Activated CD8-positive, alpha-beta memory T cell treated with anti-CD3 and anti-CD28 coated beads for 1 hour (primary cell): ENCODE results near the gene POFUT2.

Source experiments
- DNase-seq, 2 donors: peaks; one replicate each; pipeline ENCODE4 v3.0.0-alpha.2; 2020; ENCODE audit warnings: low read depth in 1 of 2; ENCODE audit errors: extremely low read depth in 1 of 2

Gene POFUT2

DNA sequence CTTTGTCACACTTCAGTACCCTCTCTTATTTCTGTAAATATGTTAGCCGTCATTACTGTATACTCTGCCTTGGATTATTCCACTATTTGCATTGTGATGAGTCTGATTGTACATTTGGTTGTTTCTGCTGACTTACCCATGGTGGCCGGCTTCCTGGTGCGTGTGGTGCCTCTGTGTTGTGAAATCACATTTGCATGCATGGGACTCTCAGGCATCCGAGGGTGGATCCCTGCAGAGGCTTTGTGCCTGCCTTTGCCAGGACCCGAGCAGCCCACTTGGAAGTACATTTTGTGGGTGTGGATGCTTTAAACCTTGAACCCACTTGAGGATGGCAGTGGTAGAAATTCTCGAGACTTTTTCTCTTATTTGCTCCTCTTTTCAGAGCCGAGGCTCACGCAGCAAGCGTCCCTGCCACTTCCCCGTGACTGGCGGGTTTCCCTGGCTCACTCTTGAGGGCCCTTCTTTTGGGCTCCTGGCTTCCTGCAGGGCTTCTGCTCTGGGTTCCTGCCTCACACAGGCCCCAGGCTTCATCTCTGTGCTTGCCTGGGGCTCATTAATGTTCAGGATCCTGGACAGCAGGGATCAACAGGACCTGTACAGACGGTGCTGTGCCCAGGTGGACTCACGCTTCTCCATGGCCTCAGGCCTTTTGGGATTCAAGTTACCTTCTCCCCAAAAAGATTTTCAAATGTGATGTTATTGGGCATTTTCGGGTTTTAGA is 36.6 kb downstream of the POFUT2 start:
- no peak for DNase-seq

- DNase-seq, result no peak
These were observed 37.4 kb downstream of the POFUT2 start for GRCh38 chr21:45250272-45250671.

DNA sequence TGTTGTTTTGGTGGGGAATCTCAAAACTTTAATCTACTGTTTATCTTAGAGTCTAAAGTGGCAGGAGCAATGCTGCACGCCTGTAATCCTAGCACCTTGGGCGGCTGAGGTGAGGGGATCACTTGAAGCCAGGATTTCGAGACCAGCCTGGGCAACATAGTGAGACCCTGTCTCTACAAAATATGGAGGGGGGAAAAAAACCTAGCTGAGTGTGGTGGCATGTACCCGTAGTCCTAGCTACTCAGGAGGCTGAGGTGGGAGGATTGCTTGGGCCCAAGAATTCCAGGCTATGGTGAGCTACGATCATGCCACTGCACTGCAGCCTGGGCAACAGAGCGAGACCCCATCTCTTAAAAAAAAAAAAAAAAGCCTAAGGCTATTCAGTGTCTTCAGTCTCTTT is 38.1 kb downstream of the POFUT2 start:
- DNase-seq, result no peak

DNA sequence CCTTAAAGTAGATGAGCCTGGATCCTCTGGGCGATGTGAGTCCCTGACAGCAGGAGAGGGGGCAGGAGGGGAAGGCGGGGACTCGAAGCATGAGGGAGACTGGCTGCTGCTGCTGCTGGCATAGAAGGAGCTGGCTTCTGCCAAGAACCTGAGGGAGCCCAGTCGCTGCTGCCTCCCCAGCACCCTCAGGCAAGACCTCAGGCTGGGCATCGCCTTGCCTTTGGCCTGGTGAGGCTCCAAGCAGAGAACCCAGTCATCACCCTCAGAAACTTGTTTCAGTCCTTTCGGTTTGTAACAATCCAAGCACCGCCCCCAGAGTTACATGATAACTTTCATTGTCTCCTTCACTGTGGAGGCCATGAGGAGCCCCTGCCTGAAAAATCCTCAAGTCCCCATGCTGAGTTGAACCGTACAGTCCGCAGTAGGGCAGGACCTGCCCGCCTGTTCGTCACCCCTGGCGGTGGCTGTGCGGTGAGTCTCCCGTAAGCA is 38.8 kb downstream of the POFUT2 start:
- DNase-seq, result no peak

DNA sequence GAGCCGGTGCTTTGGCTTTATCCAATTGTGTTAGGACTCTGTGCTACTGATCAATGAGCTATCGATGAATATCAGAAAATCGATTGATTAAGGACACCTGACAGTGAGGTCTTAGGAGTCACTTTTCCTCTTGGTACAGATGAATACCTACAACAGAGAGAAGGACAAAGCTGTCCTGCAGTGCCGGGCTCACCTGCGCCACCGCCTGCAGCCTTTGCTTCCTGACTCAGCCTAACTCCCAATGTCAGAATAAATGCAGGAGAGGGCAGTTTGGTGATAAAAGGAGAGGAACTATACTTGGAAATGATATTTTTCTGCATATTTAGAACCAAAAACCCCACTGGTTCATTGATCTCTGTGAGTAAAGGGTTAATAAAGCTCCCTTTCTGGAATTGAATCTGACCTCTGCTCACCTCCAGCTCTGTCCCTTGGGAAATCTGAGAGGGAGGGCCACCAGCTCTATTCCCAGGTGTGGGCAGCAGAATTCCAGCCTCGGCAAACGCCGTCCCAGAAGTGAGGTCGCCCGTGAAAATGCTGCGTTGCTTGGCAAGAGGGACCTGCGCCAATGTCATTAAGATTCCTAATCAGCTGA is 39.3 kb downstream of the POFUT2 start:
- DNase-seq, result no peak

DNA sequence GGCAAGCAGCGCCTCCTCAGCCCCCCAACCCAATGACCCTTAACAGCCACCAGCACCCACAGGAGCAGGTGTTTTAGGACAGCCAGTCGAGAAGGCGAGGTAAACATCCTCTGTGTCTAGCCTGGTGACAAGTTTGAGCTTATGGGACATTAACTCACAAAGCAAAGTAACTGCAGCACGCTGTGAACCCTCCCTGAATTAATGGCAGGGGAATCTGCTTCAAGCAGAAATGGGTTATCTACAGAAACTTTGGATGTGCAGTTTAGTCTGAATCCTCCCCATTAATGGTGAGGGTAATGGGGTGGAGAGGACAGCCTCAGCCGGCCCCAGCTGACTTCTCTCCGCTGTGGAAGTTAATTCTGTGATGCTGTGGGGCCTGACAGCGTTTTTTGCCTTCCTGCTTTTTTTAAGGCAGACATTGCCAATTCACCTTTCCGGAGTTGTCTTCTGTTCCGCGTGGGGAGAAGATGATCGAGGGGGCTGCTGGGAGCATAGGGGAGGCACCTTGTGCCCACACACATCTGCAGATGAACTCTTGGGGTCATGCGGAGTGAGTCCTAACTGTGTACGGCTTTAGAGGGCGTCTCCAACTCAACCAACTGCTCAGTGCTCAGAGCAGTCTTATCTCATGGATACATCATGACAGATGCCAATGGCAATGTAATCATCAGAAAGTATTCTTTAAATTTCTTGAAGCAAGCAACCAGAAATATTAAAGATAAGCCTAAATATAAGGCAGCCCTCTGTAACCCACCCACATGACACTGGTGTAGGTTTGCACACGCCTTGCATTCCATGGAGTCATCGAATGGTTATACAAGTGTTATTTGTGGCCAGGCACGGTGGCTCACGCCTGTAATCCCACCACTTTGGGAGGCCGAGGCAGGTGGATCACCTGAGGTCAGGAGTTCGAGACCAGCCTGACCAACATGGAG is 41.0 kb downstream of the POFUT2 start:
- no peak for DNase-seq

DNA sequence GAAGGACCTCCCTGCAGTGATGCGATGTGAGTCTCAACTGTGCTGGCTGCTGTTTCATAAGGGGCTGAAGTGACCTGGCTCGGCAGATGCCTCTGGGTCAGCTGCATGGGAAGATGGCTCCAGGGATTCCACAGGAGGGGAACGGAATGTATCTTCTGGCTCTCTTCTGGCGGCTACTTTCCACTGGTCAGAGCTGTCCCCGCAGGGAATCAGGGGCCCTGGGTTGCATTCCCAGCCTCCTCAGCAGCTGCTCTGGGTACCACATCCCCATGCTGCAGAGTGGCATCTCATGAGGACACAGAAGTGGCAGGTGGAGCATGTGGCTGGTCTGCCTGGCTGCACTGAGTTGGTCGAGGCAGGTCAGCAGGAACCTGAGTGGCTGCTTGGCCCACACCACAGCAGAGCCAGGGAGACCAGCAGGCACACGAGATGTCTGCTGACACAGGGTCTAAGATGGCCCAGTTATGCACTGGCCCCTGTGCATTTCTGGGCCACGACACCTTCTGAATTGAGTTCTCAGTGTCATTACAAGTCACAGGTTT is 42.8 kb downstream of the POFUT2 start:
- DNase-seq, result no peak

DNA sequence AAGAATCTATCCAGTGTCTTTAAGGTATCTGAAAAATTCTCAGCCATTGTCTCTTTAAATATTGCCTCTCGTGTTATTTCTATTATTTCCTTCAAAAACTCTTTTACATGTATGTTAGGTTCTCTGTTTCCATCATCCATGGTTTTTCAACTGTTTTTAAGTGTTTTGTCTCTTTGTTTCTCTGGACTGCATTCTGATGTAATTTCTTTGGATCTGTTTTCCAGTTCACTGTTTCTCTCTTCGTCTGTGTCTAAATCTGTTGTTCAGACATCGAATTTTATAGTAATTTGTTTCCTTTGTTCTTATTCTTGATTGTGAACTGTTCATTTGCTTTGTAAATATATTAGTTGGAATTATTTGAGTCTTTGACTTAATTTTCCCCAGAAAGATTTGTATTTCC is 44.1 kb downstream of the POFUT2 start:
- no peak for DNase-seq

- no peak for DNase-seq
These were observed 46.3 kb downstream of the POFUT2 start for GRCh38 chr21:45241357-45241756.

DNA sequence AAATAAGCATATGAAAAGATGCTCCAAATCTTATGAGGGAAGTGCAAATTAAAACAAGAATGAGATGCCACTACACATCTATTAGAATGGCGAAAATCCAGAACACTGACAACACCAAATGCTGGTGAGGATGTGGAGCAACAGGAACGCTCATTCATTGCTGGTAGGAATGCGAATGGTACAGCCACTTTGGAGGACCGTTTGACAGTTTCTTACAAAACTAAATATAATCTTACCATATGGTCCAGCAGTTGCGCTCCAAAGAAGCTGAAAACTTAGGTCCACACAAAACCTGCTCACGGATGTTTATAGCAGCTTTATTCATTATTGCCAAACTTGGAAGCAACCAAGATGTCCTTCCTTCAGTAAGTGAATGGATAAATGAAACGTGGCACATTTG is 50.3 kb downstream of the POFUT2 start:
- DNase-seq, result no peak

DNA sequence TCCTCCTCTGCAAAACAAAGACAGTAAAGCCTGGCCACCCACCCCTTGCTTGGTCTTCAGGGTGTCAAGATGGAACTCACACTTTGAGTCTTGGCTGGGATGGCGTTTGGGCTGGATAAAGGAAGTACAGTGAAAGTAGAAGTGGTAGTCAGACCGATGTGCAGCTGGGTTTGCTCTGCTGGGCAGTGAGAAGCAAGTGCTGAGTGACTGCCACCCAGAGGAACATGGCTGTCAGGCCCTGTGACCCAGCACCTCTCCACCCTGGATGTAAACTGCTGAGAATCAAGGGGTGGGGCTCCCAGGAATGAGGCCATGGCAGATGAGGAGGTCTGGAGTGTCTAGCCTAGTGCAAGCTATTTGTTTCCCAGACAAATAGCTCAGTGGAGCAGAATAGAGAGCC is 51.2 kb downstream of the POFUT2 start:
- no peak for DNase-seq

DNA sequence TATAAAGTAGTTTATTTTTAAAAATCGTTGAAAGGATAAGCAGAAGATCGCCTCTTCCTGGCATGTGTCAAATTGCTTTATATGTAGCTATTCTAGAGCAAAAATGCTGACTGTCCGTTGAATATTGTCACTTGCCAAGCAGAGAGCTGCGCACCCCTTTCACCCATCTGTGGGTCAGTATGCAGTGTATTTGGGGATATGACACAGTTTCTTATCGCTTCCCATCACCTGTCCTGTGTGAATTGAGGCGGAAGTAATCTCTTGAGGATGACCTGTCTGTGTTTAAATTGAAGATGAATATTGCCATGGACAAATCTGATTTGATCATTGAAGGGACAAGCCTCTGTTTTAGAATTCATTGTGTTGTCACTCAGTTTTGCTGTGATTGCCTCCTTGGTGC is 52.2 kb downstream of the POFUT2 start:
- no peak for DNase-seq

DNA sequence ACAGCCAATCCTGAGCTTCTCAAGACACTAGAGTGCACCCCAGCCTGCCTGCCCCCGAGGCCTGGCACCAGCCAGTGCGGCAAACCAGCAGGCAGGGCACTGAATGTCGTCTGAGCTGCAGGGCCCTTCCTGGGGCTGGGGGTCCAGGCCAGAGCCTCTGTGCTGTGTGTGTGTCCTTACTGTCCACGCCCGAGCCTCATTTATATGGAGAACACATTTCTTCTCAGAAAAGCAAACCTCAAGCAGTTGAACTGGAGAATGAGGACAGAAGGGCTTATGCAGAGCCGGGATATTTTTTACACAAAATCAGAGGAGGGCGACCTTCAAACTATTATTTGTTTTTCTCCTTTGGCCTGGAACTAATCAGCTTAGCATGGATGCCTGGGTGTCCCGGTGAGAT is 52.7 kb downstream of the POFUT2 start:
- no peak for DNase-seq

DNA sequence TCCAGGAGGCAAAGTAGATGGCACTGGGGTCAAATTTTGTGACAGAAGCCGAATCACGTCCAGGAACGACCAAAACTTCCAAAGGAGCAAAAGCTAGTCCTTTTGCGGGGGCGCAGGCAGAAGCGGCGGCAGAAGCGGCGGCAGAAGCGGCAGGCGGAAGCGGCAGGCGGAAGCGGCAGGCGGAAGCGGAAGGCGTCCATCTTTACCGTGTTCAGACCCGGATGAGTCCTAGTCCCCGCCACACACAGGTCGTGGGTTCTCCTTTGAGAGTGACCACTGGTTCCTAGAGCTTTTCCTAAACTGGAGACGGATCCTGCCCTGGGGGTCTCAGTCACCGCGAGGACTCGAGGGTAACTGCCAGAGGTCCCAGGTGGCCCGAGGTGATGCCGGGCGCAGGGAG is 53.6 kb downstream of the POFUT2 start:
- DNase-seq, result no peak

- no peak for DNase-seq
These were observed 56.0 kb downstream of the POFUT2 start for GRCh38 chr21:45231705-45232104.

- DNase-seq, result no peak
These were observed 58.9 kb downstream of the POFUT2 start for GRCh38 chr21:45228656-45229240.

DNA sequence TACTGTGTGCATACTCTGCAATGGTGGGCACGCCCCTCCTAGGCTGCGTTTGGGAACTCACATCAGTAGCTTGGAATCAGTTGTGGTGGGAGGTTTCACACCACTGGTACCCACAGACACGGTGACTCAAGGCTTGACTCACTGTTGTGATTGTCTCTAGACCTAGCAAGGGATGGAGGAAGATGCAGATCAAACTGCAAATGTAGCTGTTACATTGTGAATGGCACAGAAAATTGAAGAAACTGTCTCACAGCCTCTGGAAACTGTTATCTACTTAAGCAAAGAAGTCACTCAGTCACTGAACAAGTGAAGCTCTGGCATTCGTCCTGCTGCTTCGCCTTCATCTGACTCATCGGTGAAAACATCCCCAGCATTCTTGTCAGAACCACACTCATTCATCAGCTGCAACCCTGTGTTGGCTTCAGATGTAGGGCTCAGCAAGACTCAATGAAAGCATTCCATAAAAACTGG is 59.5 kb downstream of the POFUT2 start:
- peak; percentile 32 to 53 for DNase-seq

DNA sequence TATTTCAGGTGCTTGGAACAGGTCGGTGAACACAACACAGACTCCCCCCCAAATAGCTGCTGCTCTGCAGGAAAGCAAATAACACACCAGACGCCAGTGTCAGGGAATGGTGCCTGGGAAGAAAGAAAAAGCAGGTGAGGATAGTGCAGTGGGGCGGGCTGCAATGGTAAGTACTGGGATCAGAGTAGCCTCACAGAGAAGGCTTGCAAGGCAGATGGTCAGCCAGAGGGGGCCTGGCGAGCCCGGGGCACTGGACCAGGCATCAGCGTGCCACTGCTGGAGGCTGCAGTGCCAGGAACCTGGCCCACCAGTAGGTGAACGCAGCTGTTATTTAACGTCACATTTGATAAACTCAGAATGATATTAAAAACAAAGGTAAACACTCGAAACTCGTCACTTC is 60.0 kb downstream of the POFUT2 start:
- no peak for DNase-seq

- no peak for DNase-seq
These were observed 61.0 kb downstream of the POFUT2 start for GRCh38 chr21:45226540-45227326.

- no peak for DNase-seq
These were observed 61.9 kb downstream of the POFUT2 start for GRCh38 chr21:45225741-45226327.
